ENCODE measurements around the gene ABLIM2.

The ABLIM2 gene

DNA sequence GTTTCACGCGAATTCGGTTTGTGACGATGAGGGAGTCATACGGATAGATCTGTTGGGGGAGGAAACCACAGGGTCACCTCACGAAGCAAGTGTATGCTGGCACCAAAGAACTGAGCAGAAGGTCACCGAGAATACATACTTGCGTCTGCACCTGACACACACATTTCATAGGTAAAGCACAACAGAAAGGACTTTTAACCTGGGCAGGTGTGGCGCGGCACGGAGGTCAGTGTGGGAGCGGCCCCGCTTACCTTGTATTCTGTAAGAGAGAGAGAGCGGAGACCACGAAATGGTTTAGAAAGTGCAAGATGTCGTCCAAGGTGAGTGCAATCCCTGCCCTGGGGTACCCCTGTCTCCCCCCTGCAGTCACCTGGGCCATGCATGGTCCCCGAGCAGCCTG, 175.3 kb downstream of the ABLIM2 start:
- DNase-seq (ENCODE audit: low read depth), result no peak

DNA sequence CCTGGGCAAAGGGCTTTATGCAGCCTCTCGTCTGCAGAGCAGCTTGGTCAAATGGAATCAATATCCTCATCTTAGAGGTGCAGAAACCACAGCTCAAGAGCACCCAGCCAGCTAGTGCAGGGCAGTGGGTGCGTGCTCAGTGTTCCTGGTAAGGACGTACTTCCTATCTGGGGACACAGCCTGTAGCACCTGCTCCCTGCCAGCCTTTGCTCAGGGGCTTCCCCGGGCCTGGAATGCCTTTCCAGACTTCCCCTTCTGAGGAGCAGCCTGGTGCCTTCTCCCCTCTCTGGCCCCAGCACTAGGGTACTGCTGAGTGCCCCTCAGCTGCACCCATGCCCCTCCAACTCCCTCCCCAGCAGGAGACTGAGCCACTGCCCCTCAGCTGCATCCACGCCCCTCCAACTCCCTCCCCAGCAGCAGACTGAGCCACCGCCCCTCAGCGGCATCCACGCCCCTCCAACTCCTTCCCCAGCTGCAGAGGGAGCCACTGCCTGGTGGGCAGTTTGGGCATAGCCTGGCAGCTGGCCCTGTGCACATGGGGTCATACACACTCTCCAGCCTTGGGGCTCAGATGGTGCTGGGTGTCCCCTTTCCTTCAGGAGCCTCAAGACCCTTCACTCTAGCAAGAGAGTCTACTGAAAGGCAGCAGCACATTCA, 176.7 kb downstream of the ABLIM2 start:
- no peak for DNase-seq (ENCODE audit: low read depth)

DNA sequence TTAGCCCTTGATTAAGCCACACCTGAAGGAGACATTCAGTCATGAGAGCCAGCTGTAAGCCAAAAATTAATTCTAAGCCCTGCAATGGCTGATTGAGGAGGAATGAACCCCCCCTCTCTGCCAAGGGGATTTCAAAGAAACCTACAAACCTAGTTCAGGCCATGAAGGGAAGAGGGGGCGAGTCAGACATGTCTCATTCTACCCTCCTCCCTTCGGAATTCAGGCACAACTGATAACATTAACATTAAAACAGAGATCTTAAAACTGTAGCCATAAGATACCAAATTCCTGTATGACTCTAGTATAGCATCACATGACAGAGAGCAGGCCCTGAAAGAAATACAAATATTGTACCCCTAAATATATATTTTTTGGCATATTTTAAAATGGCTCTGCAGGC, 178.6 kb downstream of the ABLIM2 start:
- DNase-seq (ENCODE audit: low read depth), result no peak

DNA sequence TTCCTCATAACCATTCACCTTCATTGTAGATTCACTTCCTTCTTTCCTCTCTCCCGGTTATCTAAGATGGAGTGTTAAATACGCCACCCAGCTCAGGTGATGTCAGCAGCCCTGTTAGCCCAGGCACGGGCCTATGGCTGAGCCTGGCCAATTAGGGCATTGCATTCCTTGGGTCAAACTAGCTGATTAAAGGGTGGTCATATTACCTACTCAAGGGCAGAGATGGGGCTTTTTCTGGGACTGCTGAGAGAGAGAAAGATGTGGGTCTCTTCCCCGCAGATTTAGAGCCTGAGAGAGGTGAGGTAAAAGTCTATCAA, 179.0 kb downstream of the ABLIM2 start:
- DNase-seq (ENCODE audit: low read depth), result no peak

DNA sequence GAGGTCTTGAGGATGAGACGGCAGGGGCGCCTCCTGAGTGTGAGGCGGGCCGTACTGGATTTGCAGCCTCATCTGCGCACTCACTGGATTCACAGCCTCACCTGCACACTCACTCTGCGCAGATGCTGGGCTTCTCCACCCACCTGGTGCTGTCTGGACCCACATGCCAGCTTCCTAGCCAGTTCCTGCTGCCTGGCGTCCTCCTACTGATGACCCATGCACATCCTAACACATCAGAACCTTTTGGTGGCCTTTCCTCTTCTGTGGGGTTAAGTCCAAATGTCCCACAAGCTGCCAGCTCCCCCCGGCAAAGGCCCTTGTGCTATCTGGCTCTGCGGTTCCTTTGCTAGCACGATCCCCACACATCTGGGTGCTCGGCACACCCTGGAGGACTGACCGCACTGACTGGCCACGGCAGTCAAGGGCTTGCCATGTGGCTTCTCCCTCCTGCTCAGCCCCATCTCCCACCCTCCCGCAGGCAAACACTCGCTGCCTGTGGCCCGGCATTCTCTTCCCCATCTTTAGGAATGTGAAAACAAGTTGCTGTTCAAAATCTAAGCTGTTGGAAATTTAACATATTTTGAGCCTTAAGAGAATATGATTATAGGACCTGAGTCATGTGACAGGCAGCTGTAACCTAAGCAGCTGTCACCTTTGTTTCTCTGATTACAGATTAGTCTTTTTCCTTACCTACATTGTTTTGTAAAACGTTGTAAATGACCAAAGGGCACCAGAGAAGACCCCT, 179.5 kb downstream of the ABLIM2 start:
- DNase-seq (ENCODE audit: low read depth), result no peak

DNA sequence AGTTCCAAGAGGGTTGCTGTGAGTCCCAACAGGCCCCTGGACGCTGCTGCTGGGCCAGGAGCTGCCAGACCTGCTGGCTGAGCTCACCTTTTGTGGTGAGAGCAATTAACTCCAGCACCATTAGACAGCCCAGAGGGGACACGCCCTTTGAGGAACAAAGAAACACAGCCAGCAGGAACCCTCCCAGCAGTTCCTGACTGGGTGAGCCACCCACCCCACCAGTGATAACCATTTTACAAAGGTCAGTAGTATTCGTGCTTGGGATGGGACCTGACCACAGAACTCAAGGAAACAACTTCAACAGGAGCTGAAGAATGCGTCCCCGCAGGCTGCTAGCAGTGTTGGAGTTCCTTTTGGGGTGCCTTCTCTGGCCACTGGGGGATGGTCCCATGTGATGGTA, 180.1 kb downstream of the ABLIM2 start:
- DNase-seq (ENCODE audit: low read depth), result no peak

DNA sequence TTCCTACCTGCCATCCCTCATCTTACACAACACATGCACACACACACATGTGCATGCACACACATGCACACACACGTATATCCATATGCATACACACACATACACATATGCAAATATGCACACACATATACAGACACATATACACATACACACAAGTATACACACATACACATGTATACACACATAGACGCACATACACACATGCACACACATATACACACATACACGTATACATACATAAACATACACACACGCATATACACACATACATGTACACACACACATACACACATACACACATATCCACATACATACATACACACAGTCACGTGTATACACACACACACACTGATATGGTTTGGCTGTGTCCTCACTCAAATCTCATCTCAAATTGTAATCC, 182.0 kb downstream of the ABLIM2 start:
- no peak for DNase-seq (ENCODE audit: low read depth)

DNA sequence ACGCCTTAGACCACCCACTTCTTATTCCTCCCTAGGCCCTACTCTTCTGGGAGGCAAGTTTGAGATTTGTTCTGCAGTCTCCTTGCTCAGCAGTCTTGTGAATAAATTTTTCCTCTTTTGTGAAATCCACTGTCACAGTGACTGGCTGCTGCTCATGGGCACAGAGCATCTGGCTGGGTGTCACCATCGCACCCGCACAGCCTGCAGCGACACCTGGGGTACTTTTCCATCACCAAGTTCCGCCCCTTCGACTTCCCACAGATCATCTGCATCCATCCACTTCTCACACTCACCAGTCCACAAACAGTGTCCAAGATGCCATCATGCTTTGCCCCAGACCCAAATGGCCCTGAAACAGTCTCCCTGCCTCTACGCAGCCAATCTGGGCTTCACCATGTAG, 182.6 kb downstream of the ABLIM2 start:
- no peak for DNase-seq (ENCODE audit: low read depth)

DNA sequence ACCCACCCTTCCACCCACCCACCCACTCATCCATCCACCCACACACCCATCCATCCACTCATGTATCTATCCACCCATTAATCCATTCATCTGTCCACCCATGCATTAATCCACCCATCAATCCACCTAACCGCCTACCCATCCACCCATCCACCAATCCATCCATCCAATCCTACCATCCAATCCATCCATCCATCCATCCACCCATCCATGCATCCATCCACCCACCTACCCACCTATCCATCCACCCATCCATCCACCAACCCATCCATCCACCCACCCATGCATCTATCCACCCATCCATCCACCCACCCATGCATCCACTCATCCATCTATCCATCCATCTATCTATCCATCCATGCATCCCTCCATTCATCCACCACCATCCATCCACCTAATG, 184.2 kb downstream of the ABLIM2 start:
- DNase-seq (ENCODE audit: low read depth), result no peak

DNA sequence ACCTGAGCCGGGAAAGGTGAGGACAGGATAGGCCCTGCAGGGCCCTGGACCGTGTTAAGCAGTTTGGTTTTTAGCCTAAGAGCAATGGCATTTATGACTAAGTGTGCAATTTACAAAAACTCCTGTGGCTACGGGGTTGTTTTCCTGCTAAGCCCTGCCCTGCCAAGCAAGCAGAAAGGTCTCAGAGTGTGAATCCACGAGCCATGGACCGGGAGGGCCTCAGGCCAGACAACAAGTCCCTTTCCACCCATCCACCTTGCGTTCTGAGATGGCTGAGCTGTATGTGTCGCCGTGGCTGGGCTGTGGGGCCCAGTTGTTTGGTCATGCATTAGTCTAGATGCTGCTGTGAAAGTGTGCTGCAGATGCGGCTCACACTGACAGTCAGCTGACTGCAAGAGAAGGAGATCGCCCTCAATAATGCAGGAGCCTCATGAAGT, 185.1 kb downstream of the ABLIM2 start:
- DNase-seq (ENCODE audit: low read depth), result no peak

DNA sequence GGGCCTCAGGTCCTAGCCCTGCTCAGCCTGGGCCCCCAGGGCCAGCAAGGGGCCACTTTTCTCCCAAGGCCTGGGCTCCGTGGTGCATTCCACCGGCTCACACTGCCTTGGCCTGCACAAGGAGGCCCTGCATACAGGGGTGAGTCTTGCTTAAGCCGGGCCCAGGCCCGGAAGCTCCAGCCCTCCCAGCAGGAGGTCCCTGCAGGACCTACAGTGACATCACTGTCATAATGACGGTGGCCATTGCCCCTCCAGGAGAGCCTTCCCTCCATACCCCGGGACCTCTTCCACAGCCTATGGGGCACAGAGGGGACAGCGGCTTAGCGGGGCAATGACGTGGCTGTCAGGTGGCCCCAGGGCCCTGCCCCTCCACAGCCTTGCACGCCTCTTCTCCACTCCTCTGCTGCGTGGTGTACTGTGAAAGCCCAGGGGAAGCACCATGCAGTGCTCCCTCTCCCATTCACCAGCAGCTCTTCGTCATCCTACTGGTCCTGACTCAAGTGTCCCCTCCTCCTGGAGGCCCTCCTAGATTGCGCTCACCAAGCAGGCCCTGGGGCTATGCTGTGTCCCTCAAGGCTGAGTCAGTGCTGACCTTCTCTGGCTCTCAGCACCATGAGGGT, 186.6 kb downstream of the ABLIM2 start:
- no peak for DNase-seq (ENCODE audit: low read depth)

DNA sequence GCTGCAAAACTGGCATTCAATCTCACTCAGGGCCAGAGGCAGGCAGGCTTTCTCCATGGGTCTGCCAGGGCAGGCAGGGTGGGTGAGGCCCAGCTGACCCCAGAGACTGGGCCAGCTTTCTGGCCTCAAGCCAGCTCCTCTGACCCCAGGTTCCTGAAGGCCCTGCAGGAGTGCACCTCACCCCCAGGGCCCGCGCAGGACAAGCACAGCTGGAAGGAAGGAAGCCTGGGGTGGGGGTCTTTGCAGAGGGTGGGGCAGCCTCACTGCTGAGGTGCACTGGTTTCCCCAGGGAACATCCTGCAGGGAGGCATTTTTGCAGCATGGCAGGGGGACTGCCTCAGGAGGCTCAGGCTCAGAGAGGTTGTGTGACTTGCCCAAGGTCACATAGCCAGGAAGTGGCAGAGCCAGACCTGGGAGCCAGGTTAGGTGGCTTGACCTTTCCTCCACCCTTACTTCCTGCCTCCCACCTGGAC, 187.4 kb downstream of the ABLIM2 start:
- no peak for DNase-seq (ENCODE audit: low read depth)

DNA sequence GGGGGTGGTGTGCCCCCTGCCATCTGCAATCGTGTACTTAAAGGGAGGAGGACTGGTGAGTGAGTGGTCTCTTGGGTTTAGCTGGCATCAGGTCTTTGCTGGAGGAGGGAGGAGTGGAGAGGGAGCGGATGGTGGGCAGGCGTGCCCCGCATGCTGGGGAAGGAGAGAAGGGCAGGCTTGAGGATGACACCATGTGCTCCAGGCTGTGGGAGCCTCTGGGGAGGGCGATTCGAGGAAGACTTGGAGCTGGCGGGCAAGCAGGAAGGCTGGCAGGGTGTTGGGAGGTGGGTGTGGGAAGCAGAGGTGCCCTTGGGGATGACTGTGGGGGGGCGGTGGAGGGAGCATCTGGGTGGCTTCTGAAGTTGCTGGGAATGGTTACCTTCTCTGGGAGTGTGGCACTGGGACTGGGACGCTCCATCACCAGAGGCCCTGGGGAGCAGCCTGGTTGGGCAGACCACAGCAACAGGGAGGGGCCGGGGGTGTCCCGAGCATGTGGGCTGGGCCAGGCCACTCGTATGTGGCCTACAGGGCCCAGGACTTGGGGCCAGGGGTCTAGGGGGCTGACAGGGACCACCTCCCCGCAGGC, 188.2 kb downstream of the ABLIM2 start:
- no peak for DNase-seq (ENCODE audit: low read depth)

DNA sequence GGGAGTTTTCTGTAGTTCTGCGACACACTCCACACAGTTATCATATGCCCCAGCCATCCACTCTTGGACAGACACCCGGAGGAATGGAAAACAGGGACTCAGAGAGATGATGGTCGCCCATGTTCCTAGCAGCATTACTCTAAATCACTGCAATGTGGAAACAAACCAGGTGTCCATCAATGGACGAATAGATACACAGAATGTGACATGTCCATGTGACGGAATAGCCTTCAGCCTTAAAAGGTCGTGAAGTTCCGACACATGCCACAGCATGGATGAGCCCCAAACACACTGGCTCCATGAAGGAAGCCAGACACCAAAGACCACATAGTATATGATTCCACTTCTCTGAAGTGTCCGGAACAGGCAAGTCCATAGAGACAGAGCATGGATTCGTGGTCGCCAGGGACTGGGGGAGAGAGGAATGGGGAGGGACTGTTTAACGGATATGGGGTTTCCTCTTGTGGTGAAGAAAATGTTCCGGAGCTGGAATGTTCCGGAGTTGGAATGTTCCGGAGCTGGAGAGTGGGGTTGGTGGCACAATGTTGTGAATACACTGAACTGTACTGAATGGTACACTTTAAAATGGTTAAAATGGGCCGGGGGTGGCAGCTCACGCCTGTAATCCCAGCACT, 190.2 kb downstream of the ABLIM2 start:
- DNase-seq (ENCODE audit: low read depth), result no peak

DNA sequence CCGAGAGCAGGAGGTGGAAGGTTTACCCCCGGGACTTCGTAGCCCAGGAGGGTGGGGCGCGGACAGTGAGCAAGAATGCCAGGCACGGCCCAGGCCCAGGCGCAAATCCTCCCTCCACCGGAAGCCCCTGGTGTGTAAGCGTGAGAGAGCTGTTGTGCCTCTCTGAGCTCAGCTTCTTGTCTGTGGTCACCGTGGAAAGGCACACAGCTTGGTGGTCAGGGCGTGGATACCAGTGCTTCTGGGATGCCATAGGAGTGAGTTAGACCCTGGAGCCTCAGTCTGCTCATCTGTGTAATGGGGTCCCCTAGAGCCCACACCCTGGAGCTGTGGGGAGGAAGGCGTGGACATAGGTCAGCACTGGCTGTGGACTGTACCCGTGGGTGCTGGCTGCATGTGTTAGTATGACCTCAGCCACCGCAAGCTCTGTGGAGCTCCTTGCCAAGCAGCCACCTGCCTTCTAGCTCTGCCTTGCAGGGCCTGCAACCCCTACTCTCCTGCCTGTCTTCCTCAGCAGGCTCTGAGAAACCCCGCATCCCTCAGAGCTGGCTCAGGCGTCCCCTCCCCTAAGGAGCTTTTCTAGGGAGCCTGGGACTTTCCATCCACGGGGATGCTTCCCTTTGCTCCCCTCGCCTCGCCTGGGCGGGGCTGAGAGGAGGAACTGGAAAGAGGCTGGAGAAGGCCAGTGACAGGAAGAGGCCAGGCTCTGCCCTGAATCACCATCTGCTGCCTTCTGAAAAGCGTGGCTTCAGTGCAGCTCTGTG, 190.9 kb downstream of the ABLIM2 start:
- no peak for DNase-seq (ENCODE audit: low read depth)

DNA sequence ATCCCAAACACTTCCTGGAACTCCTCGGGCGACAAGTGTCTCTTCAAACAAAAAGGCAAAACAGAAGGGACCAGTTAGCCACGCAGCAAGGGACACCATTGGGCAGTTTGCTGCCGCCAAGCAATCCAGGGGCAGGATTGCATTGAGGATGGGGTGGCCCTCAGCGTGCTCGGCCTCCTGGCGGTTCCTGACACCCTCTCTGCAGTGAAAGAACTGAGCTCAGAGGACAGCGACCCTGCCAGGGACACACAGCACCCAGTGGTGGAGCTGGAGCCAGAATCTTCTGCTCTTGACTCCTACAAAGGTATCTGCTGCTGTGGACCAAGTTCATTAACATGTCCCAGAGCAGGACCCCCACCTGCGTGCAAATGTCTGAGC, 191.6 kb downstream of the ABLIM2 start:
- no peak for DNase-seq (ENCODE audit: low read depth)

DNA sequence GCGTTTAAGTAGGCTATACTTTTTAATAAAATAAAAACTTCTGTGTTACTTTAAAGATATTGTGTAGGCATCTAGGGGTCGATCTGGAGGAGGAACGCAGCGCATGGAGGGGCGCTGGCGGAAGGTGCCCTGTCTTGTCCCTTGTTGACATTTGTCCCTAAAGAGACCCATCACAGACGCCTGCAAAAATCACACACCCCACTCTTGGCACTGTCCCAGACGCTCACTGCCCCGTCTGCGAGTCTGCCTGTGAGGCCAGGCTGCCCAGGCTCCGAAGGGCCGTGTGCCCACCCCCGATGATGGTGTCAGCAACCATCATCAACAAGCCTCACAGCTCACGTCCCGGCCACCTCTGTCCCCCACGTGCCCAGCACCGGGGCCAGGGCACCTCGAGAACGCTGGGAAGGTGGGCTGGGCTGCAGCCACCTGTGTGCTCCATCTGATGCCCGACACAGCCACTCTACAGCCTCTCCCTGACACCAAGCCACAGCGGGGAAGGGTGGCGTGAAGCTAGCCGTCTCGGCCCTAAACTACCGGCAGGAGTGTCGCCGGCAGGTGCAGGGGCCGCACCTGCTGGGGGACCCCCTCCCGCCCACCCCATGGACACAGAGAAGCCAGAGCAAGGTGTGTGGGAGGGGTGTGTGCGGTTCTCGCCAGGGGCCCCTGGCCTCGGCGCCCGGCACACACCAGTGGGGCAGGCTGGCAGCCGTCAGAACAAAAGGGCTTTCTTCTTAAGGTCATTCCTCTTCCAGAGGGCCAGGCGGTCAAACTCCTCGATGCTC, 192.1 kb downstream of the ABLIM2 start:
- no peak for DNase-seq (ENCODE audit: low read depth)

DNA sequence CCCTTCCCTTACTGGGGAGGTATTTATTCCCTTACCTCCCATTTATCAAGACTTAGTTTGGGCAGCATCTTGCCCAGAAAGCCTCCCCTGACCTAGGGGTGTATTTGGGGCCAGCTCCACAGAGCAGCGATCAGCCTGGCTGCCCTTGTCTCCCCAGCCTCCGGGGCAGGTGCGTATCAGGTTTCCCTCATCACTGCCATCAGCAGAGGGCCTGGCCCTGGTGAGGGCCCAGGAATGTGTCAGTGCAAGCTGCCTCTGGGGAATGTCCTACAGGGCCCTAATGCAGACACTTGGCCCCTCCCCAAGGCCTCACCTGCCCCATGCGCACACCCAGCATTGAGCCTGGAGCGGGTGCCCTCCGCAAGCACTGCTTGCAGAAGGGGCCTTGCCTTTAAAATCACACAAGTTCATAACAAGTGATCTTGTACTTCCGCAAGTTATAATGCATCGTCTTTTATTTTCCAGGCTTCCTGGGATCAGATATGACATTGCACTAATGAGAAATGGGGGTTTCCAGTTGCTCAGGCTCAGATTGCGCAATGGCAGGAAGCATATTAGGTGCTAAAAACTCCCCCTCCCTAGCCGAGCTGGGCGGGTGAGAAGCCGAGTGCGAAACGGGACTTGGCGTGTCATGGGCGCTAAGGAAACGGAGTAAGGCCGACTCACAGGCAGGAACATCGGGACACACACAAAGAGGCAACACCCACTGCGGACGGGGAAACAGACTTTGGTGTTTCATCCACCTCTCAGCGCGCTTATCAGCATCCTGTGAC, 193.5 kb downstream of the ABLIM2 start:
- DNase-seq (ENCODE audit: low read depth), result no peak

DNA sequence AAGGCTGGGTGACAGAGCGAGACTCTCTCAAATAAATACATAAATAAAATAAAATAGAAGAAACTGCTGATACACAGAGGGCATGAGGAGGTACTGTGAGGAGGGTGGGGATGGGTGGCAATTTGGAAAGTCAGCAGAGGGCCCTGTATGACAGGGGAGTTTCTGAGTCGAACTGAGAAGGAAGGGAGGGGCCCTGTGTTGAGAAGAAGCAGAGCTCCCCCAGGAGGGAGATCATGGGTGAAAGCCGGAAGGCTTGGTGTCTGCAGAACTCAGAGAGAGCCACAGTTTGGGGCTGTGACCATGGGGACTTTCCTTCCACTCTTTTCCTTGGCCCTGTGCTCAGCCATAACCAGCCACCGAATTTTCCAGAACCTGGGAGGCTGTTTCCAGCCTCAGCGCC, 194.2 kb downstream of the ABLIM2 start:
- no peak for DNase-seq (ENCODE audit: low read depth)

DNA sequence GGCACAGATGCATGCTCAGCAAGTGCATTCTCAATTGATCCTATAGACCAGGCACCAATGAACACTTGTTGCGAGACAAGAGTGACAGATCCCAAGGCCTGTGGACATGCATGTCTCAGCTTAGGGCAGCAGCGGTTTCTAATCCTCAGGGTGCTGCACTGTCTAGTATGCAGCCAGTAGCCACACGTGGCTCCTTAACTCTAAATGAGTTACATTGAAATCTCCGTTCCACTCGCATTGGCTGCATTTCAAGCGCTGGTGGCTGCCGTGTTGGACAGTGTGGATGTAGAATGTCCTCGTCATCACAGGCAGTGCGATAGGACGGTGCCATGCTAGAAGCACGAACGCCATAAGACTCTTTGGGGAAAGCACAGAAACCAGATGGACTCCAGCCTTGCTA, 194.9 kb downstream of the ABLIM2 start:
- DNase-seq (ENCODE audit: low read depth), result no peak

Data from stimulated activated CD8-positive, alpha-beta memory T cell treated with anti-CD3 and anti-CD28 coated beads, Interleukin-12 subunit alpha, Interleukin-12 subunit beta, amount 100 ng/mL, for 4 hours (primary cell).